HG03457 (cell line): Measurements from ENCODE around the gene BASP1.
A peak's percentile ranks its signal among the peaks of the same experiment; 100 is the strongest.

ENCODE experiments used
- ATAC-seq: cut with Tn5 transposase; IDR thresholded peaks from one replicate; pipeline ENCODE4 v1.9.1; 2021; ENCODE audit warnings: moderate number of reproducible peaks; ENCODE audit not compliant: unreplicated experiment

The BASP1 gene

DNA sequence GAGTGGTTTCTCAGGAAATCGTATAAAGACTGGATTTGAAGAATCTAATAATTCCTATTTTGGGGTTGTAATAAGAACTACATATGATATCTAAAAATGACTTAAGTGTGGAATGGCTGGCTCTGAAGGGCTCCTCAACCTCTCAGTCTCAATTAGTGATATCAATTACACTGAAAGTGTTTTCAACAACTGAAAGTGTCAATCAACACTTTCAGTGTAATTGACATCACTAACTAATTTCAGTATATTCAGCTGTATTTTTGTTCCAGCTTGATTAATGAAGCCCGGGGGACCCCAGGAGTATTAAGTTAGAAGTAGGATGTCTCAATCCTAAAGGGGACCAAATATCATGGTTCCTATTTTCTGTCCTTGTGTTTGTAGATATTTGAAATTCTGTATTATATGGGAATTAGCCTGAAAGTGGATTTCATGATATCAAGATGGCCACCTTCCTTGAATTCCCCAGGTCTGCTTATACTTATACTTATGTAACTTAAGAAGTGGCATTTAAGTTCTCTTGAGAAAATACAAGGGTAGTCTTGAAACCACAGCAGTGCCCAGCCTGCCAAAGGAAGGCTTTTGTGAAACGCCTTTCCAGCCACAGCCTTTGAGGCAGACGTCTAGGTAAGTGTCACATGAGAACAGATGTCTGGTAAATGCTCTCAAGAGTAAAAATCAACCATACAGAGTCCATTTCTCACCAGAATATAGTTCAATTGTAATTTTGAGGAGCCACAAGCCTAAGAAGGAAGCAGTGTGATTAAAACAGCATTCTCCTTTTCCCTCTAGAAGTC, 4.6 kb downstream of the BASP1 start:
- no peak for ATAC-seq

DNA sequence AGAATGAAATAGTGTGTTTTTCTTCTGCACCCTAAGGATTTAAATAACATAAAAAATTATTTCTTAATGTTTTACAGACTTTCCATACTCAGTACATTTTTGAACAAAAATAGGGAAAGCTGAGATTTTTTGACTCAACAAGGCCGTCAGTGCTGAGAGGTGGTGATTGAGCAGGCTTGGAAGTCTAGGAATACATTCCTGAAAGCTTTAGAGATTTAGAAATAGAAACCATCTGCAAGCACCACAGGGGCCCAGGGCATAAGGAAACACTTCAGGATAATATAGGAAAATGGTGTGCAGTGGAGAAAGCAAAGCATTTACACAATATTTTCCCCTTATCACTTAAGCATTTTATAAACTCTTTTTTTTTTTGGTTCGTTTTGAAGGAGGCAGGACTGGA, 5.2 kb downstream of the BASP1 start:
- ATAC-seq = no peak

DNA sequence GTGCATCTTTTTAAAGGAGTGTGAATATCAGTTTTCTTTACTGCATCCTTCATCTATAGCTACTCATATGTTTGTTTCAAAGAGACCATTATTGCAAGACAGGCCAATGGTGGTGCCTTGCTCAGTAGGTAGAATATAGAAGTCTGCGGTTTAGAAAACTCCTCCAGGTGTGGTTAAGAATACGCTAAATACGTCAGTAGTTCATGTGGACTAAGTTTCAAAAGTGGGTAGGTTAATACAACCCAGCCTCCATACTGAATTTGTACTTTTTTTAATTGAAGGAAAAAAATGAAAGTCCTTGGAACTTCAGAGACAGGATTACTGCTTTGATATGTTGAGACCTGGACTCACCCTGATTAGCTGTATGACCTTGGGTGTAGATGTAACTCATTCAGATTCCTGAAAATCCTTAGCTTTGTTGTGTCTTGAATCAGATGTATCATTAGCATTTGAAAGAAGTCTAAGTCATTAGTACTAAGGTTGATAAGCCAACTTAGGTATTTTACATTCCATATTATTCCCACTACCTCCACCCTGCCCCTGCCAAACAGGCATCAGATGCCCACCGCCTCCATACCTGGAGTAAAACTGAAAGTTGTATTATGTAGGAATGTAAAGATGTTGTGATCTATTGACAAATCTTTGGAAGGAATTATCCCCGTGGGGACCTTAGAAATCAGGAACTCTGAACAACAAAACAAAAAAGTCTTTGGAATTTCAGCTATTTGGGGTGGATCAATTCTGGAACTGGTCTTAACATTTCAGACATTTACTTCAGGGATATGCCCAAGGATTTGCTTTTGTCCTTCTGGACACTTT, 6.1 kb downstream of the BASP1 start:
- no peak for ATAC-seq

DNA sequence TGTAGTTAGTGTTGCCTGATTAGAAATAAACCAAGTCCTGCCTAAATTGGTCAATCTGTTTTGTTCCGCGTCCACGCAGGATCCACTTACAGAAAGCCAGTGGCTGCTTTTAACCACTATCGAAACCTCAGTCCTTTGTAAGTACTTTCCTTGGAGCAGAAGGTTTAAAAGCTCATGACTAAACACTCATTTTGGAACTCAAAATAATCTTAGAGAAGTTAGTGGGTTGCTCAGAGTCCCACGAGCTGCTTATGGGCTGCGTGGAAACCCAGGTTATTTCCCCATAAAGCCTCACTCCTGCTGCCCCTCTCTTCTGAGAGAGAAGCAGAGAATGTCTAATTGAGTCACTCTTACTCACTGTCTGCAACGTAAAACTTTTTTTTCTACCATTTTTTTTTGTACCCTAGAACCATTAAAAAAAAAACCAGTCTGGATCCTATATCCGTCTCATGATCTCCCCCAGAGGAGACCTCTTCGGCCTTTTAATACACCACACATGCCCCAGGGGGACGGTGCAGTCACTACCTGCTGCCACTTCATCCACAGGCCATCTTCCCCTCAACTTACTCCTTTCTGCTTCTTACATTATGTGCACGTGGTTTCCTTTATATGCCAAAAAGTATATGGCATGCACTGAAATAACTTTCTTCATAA, 7.6 kb downstream of the BASP1 start:
- ATAC-seq = peak; percentile 40

DNA sequence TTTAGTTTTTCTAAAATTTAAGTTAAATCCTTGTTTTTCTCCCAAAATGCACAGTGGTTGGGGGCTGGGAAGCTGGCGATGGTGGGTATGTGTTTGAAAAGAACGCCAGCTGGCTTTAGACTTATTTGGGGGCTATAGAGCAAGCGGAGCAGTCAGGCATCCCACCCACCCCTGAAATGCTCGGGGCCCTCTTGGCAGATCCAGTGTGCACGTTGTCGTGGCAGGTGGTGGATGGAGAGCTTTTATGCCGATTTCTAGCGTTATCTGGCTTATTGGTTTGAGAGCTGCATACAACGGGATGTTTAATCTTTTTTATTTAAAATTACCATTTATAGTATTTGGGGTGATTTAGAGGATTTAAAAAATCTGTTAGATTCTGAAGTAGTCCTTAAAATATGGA, 8.1 kb downstream of the BASP1 start:
- ATAC-seq = no peak

DNA sequence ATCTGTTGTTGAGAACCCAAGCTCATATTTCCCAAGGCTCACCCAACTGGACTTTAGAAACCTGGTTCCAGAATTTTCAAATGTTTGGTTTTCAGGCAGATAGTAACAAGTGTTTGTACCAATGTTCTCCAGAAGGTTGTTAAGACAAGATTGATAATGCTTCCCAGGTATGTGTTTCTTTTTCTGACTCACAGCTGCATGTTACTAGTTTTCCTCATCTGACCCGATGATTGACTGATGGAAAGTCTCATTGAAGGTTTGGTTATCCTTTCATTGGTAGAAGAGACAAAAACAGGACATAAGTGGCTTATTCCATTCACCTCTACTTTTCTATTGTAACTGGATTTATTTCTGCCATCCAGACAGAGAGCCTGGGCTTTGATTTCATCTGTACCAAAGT, 10.4 kb downstream of the BASP1 start:
- no peak for ATAC-seq

DNA sequence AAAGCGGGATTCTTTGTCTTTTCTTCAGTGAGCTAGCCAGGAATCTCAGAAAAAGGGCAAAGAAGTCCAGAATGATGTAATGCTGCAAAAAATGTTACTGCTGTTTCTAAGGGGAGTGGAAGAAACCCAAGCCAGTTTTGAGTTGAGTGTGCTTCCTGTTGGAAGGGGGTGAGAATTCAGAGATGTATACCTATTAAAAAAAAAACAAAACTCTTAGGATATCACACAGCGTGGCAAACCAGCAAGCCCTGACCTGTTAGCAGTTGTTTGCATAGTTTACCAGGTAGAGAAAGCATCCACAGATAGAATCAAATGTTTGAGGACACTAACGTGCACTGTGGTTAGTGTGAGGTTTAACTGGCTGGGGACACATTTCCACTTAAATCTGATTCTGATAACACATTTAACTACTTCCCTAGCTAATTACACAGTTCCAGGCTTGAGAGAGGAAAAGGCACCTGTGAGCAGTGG, 11.4 kb downstream of the BASP1 start:
- ATAC-seq = peak; percentile 53

DNA sequence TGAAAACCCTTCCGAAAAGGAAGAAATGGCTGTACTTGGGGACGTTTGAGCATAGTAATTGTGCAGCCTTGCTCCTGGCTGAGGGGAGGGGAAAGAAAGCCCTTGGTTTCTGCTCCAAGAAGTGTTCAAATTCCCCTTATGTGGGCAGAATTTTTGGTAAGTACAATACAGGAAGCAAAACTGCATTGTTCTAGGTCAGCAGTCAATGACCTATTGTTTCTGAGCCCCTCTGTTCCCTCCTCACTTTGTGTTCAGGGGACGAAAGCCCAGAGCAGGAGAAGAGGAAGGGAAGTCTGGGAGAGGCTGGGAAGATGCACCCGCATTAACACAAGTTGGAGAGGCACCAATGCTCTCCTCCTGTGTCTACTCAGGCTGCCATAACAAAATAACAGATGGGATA, 11.9 kb downstream of the BASP1 start:
- peak; percentile 37 for ATAC-seq

DNA sequence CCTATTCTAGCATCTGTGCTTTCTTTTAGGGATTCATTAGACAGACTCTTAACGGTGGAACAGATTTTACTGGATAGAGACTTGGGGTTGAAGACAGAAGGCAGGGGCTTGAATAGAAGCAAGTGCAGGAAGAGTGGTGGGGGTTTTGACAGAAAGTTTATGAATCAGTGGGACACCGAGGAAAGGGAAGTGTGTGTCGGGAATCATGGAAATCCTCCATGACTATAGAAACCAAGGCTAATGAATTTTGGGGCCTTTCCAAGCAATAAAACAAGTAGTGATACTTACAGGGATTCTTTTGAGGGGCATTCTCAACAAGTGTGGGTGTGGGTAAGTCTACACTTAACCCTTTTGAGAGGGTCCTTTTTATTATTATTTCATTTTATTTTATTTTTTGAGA, 12.8 kb downstream of the BASP1 start:
- ATAC-seq = no peak

DNA sequence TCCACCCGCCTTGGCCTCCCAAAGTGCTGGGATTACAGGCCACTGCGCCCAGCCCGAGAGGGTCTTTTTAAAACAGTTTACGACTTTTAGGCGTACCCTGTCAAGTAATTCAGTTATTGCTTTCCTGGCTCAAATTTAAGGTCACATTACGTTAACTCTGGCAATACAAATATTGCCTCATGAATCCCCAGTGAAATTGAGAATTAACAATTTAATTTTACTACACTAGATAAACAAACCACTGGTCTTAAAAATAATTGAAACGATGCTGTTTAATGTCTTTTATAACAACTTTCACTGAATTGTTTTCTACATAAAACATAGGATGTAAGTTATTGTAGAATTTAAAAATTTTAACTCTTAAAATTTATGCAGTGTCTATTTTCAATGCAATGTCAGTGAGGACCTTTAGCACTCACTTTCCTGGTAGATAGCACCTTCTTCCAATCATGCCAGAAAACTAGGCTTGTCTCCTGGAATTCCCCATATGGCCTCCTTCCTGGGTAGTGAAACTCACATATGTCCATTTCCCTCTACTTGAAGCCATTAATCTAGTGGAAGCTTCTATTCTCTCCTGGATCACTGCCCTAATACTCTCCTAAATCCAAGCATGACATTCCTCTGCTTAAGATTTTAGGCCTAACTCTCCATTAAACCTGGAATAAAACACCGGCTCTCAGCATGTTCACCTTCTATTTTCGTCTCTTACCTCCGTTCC, 13.5 kb downstream of the BASP1 start:
- ATAC-seq = no peak

DNA sequence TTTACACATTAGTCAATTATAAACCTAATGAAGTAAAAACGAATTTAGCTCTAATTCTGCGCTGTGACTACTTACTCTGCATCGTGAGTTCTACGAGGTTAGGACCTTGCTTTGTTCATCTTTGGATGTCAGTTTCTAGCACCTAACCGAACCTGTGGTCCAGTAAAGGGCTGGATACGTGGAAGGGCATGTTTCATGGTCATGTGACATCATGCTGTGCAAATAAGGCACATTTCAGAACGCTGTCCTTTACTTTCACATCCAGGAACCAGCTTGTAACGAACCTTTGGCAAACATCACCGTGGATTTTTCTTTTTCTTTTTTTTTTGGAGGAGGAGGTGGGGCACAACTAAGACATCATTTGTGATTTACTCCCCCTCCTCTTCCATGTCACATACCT, 15.0 kb downstream of the BASP1 start:
- no peak for ATAC-seq

DNA sequence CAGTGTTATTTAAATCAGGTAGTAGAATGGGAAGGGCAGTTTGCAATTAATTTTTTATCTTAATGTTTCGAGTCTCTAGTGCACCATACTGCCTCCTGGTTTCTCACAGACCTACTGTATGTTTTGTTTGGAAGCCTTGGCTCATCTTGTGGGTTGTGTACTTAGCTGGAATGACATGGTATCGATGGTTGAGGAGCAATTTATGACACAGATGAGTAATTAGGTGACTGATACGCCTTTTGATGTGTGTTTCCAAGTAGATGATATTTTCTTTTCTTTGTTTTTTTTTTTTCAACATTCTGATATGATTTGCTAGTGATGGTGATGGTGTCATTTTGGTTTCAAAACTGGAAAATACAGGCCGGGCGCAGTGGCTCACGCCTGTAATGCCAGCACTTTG, 16.1 kb downstream of the BASP1 start:
- ATAC-seq = no peak

DNA sequence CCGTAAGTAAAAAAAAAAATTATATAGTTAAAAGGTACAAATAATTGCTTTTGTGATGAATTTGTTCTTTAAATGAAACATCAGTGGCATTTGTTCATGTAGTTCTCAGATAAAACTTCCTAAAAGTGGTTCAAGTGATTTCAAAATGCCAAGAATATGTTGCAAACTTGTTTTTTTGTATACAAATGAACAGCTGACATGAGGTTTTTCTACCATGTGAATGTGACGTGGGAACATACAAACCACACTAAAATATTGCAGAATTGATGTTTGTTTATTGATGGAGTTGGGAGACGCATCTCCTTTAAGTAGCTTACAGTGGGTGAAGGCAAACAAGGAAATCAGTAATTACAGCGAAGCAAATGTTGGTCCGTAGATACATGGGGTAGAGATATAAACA, 16.9 kb downstream of the BASP1 start:
- no peak for ATAC-seq

DNA sequence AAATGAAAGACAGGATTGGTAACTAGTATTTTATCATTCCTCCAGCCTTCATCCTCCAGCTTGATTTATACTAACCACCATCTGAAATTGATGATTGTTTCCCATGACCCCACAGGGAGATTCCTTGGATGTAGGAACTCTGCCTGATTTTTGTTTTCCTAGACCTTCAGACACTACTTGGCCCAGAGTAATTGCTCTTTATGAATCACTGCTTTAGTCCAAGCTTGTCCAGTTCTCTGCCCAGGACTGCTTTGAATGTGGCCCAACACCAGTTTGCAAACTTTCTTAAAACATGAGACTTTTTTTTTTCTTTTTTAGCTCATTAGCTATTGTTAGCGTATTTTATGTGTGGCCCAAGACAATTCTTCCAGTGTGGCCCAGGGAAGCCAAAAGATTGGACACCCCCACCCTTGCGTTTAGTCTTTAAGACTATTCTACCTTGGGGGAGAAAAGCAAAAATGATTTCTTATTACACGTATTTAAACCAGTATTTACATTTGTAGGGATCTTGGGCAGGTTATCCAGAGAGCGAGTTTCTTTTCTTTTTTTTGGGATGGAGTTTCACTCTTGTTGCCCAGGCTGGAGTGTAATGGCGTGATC, 18.4 kb downstream of the BASP1 start:
- ATAC-seq = no peak

DNA sequence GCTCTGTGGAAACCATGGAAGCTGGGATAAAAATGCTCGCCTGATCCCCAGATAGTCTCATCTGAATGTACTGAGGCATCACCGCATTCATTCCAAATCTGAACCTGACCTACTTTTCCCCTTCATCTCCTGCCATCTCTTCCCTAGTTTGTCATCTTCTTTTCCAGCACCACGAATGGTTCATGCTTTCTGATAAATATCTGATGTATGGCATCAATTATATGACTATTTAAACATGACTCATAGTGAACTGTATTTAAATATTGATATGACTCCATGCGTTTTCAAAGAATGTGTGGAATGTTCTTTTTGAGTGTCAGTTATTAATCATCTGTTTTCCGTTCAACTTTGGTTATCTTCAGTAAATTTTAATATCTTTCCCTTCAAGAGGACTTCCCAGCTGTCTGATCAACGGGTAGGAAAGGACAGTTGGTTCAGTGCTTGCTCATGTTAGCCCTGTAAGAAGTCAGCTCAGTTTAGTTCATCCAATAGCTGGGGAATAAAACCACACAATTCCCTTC, 21.1 kb downstream of the BASP1 start:
- no peak for ATAC-seq

DNA sequence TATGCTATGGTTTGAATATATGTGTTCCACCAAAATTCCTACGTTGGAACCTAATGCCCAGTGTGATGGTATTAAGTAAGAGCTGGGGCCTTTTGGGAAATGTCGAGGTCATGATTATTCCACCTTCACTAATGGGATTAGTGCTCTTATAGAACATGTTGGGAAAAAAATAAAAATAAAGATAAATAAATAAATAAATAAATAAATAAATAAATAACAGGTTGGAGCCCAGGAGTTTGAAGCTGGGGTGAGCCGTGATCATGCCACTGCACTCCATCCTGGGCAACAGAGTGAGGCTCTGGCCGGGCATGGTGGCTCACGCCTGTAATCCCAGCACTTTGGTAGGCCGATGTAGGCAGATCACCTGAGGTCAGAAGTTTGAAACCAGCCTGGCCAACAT, 22.5 kb downstream of the BASP1 start:
- no peak for ATAC-seq

DNA sequence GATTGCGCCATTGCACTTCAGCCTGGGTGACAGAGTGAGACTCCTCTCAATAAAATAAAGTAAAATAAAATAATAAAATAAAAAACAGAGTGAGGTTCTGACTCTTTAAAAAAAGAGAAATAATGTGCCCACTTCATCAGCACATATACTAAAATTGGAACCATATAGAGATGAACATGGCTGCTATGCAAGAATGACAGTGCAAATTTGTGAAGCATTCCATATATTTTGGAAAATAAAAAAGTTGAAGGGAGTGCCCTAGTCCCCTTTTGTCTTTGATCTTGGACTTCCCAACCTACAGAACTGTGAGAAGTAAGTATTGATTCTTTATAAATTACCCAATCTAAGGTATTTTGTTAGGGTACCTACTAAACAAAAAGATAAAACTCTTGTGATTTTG, 23.1 kb downstream of the BASP1 start:
- no peak for ATAC-seq

DNA sequence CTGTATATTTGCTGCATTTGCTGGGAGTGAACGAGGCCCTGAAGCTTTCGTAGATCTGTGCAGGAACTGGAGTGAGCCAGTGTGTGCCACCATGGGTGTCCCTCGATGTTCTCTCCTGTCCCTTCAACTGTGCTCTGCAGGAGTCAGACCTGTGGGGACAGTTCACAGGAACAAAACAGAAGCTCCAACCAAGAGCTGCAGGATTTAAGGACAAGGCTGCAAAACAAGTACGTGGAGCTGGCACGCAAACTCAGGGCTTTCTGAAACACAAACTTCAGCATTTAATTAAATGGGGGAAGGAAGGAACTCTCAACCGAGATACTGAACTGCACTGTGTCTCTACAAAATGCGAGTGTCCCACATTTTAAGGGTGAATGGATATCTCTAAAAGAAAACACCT, 24.2 kb downstream of the BASP1 start:
- no peak for ATAC-seq

DNA sequence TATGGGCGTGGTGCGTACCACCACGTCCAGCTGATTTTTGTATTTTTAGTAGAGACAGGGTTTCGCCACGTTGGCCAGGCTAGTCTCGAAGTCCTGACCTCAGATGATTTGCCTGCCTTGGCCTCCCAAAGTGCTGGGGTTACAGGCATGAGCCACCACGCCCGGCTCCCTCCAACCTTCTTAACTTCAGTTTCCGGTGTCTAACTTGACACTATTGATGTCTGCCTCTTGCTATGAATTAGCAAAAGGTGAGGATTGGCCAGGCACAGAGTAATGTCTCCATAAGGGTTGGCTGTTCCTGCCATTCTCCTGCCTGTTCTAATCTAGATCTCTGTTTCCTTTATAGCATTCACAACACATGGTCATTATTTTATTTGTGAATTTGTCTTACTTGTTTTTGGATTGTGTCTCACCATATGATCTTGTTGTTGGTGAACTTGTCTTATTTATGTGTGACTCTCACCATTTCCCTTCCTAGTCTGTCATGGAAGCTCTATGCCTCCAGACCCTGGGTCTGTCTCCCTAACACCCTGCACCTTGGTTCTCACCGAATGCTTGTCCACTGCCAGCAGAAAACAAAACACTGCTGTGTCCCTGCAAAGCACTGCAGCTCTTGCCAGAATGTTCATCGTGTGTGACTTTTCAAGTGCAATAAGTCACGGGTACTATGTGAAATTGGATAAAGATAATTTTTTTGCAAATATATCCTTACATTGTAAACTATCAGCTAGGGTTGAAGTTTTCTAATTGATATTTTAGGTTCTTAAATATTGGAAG, 26.0 kb downstream of the BASP1 start:
- no peak for ATAC-seq
